ENCODE data around the gene CXCL13. TPM values are rescaled to one million over a fixed set of nuclear protein-coding genes. Genes with fewer than 3 reads are reported as not detected.
"Not testable (repeated sequence)": the region's sequence is repeated elsewhere in the genome, so short reads cannot be mapped to it uniquely, and the experiment has no call there.

CXCL13 gene
- total RNA-seq, 1 donor from 2014 or later = not detected

GRCh38 chr4:77652237-77652897, 46.7 kb downstream of the CXCL13 start:
- intact Hi-C loops (cut with micrococcal nuclease) = no loop called here

- intact Hi-C loops (cut with micrococcal nuclease) = no loop called here
Observed at GRCh38 chr4:77653162-77653758, 47.6 kb downstream of the CXCL13 start.

GRCh38 chr4:77660318-77660717, 54.7 kb downstream of the CXCL13 start:
- intact Hi-C loops (cut with micrococcal nuclease) = not testable (repeated sequence)

Other genes starting within 250 kb of the CXCL13 start
- gene CNOT6L, start 213.5 kb downstream of the CXCL13 start, total RNA-seq = 103 and 108 TPM in 2 replicates

Data from T-helper 1 cell treated with Interleukin-12 subunit alpha and Interleukin-12 subunit beta and Interleukin-4 antibody, amounts not matched to agents 30 ng/mL and 1 ng/mL, for 36 hours (primary cell).